HL-60 (cell line): ENCODE data around the gene ELAVL4.

Source experiments
- DNase-seq, 2 experiments: peaks; one replicate each; pipeline ENCODE4 v3.0.0-alpha.2; 2010 to 2020; ENCODE audit warnings: low read depth in 1 of 2, low spot score in 1 of 2
- H3K27ac ChIP-seq: fragments of 250-450 bp; sonication (Bioruptor Pico); replicated peaks from 2 replicates; pipeline ENCODE4 v1.5.1; 2020; ENCODE audit warnings: mild to moderate bottlenecking, moderate library complexity
- H3K27me3 ChIP-seq: fragments of 250-450 bp; sonication (Bioruptor Pico); 2 replicates; pipeline ENCODE4 v1.5.1; 2021; ENCODE audit warnings: mild to moderate bottlenecking, moderate library complexity; ENCODE audit not compliant: insufficient read depth, poor library complexity, severe bottlenecking
- H3K4me3 ChIP-seq: replicated peaks from 2 replicates; pipeline ENCODE4 v1.5.1; 2011; ENCODE audit warnings: mild to moderate bottlenecking, control low read depth, low read length; ENCODE audit not compliant: insufficient read depth
- CTCF ChIP-seq: IDR thresholded peaks from one replicate; pipeline ENCODE4 v1.5.1; 2011; ENCODE audit warnings: low read length, control low read depth, inconsistent platforms; ENCODE audit not compliant: insufficient read depth
- GABPA ChIP-seq: IDR thresholded peaks from 2 replicates; pipeline ENCODE4 v1.6.1; 2012; ENCODE audit warnings: low read depth
- POLR2AphosphoS5 ChIP-seq: IDR thresholded peaks from 2 replicates; pipeline ENCODE4 v1.6.1; 2012; ENCODE audit warnings: low read depth
- REST ChIP-seq: IDR thresholded peaks from 2 replicates; pipeline ENCODE4 v1.6.1; 2012; ENCODE audit warnings: low read depth; ENCODE audit not compliant: insufficient replicate concordance
- SPI1 ChIP-seq: IDR thresholded peaks from 2 replicates; pipeline ENCODE4 v1.6.1; 2012; ENCODE audit warnings: low read depth, mild to moderate bottlenecking, borderline replicate concordance

The ELAVL4 gene

GRCh38 chr1:50077273-50077672 lies 31.4 kb upstream of the ELAVL4 start:
- TF ChIP-seq GABPA (no peak), CTCF (no peak), POLR2AphosphoS5 (no peak), REST (no peak), SPI1 (no peak)
- Histone ChIP-seq H3K27ac (no peak overlapping the region), H3K27me3 (no peaks in the 10 kb centered on the region), H3K4me3 (no peak overlapping the region)
- DNase-seq = no peak

- no peaks in the 10 kb centered on the region for H3K27me3 ChIP-seq
- no peak for DNase-seq
- TF ChIP-seq GABPA (no peak), REST (no peak)
- H3K4me3 ChIP-seq = no peak overlapping the region
- H3K27ac ChIP-seq = no peak overlapping the region
These were observed 27.7 kb upstream of the ELAVL4 start for GRCh38 chr1:50080904-50081586.

GRCh38 chr1:50084389-50084788 lies 24.3 kb upstream of the ELAVL4 start:
- no peak for TF ChIP-seq CTCF
- no peak for TF ChIP-seq POLR2AphosphoS5
- TF ChIP-seq GABPA = no peak
- TF ChIP-seq SPI1 = no peak
- no peak for TF ChIP-seq REST
- no peak for DNase-seq
- no peak overlapping the region for H3K27ac ChIP-seq
- no peaks in the 10 kb centered on the region for H3K27me3 ChIP-seq
- no peak overlapping the region for H3K4me3 ChIP-seq
